HEK293 (cell line): Measurements from ENCODE around the gene TMEM167A.

Experiments
- CTCF ChIP-seq: fragments of 450-650 bp; formaldehyde crosslinking; IDR thresholded peaks from 2 replicates; pipeline ENCODE4 v1.5.1; 2016; ENCODE audit warnings: missing biosample characterization, missing genetic modification characterization
- GLIS2 ChIP-seq: fragments of 450-650 bp; formaldehyde crosslinking; IDR thresholded peaks from 2 replicates; pipeline ENCODE4 v1.5.1; 2016; ENCODE audit warnings: missing biosample characterization, missing genetic modification characterization
- KLF10 ChIP-seq: fragments of 450-650 bp; IDR thresholded peaks from 2 replicates; pipeline ENCODE4 v1.5.1; 2018; ENCODE audit warnings: missing biosample characterization, mild to moderate bottlenecking, missing genetic modification characterization
- YY1 ChIP-seq: fragments of 450-650 bp; formaldehyde crosslinking; IDR thresholded peaks from 2 replicates; pipeline ENCODE4 v1.5.1; 2018; ENCODE audit warnings: missing biosample characterization, missing genetic modification characterization
- ZBTB11 ChIP-seq: fragments of 450-650 bp; formaldehyde crosslinking; conservative IDR thresholded peaks from 2 replicates; pipeline ENCODE4 v1.5.1; 2016; ENCODE audit warnings: low read depth, missing biosample characterization, missing genetic modification characterization
- ZBTB49 ChIP-seq: fragments of 450-650 bp; formaldehyde crosslinking; IDR thresholded peaks from 2 replicates; pipeline ENCODE4 v1.5.1; 2016; ENCODE audit warnings: missing biosample characterization, missing genetic modification characterization, low read depth
- ZNF121 ChIP-seq: fragments of 450-650 bp; formaldehyde crosslinking; IDR thresholded peaks from 2 replicates; pipeline ENCODE4 v1.5.1; 2016; ENCODE audit warnings: missing biosample characterization, missing genetic modification characterization
- ZNF174 ChIP-seq: fragments of 450-650 bp; formaldehyde crosslinking; IDR thresholded peaks from 2 replicates; pipeline ENCODE4 v1.5.0; 2017; ENCODE audit warnings: missing biosample characterization, mild to moderate bottlenecking, missing genetic modification characterization
- ZNF341 ChIP-seq: fragments of 450-650 bp; formaldehyde crosslinking; IDR thresholded peaks from 2 replicates; pipeline ENCODE4; 2016; ENCODE audit warnings: low read depth, missing biosample characterization, missing genetic modification characterization
- ZNF433 ChIP-seq: fragments of 450-650 bp; formaldehyde crosslinking; IDR thresholded peaks from 2 replicates; pipeline ENCODE4 v1.5.1; 2016; ENCODE audit warnings: missing biosample characterization, missing genetic modification characterization, low read depth
- ZNF660 ChIP-seq: fragments of 450-650 bp; IDR thresholded peaks from 2 replicates; pipeline ENCODE4 v1.5.1; 2018; ENCODE audit warnings: missing biosample characterization, mild to moderate bottlenecking, missing genetic modification characterization

- TF ChIP-seq ZBTB11 (tag by site-specific recombination) (no peak), ZNF341 (no peak), ZBTB49 (tag by site-specific recombination) (no peak), ZNF121 (no peak), GLIS2 (tag by site-specific recombination) (no peak), ZNF433 (tag by site-specific recombination) (no peak), KLF10 (no peak), ZNF660 (tag by site-specific recombination) (no peak), CTCF (tag by site-specific recombination) (no peak), YY1 (tag by site-specific recombination) (no peak), ZNF174 (tag by site-specific recombination) (no peak)
Measured at GRCh38 chr5:83126501-83126900, 49.3 kb upstream of the TMEM167A start.
